HG03139 (cell line): ENCODE measurements around the gene TAS2R1.
A peak's percentile ranks its signal among the peaks of the same experiment; 100 is the strongest.

Experiments used
- ATAC-seq: cut with Tn5 transposase; IDR thresholded peaks from one replicate; pipeline ENCODE4 v1.9.1; 2021; ENCODE audit not compliant: unreplicated experiment

The TAS2R1 gene, protein sequence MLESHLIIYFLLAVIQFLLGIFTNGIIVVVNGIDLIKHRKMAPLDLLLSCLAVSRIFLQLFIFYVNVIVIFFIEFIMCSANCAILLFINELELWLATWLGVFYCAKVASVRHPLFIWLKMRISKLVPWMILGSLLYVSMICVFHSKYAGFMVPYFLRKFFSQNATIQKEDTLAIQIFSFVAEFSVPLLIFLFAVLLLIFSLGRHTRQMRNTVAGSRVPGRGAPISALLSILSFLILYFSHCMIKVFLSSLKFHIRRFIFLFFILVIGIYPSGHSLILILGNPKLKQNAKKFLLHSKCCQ

DNA sequence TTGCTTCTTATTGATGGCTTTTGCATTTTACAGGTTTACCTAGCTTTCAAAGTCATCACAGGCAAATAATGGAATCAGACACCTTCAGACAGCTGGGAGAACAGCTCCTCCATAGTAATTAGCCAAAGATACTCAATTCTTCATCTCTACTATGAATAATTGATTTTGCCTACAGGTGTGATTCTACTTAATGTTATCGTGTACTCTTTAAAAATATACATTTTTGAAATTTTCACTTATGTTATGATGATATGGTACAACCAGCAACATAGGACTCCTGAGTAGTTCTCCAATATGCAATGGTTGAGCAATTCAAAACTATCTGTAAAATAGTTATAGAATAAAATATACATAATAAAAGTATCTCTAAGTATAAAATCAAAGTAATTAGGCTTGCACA, at the start of gene TAS2R1:
Gene TAS2R1, minus strand, starts transcription at position 101 of the 400 bp plus-strand sequence. CDS start 319 bp downstream, outside the sequence.
- ATAC-seq, result no peak

DNA sequence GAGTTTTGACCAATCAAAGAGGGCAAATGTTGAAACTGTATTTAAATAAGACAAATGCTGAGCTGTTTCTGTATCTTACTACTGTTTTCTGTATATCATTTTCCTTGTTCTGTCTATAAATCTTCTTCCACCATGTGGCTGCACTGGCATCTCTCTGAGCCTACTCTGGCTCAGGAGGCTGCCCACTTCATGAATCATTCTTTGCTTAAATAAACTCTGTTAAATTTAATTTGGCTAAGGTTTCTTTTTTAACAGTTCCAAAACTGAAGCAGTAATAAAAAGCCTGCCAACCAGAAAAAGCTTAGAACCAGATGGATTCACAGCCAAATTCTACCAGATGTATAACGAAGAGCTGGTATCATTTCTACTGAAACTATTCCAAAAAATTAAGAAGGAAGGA, 40.2 kb upstream of the TAS2R1 start:
- no peak for ATAC-seq

DNA sequence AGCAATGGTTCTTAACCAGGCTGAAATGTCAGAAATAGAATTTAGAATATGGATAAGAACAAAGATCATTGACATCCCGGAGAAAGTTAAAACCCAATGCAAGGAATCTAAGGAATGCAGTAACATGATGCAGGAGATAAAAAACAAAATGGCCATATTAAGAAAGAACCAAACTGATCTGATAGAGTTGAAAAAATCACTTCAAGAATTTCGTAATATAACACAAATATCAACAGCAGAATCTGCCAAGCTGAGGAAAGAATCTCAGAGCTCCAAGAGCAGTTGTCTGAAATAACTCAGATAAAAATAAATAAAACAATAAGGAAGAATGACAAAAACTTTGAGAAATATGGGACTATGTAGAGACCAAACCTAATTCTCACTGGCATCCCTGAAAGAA, 37.8 kb upstream of the TAS2R1 start:
- ATAC-seq, result no peak

DNA sequence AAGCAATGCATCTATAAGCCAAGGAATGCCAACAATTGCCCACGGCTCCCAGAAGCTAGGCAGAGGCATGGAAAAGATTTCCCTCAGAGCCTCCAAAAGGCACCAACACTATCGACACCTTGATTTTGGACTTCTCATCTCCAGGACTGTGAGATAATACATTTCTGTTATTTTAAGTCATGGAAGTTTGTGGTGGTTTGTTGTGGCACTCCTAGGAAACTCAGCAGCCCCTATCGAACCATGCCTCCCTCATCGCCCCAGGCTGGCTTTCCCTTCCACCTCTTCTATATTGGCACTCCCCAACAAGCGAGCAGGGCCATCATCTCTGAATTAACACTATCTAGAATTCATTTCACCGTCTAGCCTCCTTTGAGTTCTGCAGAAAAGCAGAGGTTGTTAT, 33.7 kb upstream of the TAS2R1 start:
- no peak for ATAC-seq

DNA sequence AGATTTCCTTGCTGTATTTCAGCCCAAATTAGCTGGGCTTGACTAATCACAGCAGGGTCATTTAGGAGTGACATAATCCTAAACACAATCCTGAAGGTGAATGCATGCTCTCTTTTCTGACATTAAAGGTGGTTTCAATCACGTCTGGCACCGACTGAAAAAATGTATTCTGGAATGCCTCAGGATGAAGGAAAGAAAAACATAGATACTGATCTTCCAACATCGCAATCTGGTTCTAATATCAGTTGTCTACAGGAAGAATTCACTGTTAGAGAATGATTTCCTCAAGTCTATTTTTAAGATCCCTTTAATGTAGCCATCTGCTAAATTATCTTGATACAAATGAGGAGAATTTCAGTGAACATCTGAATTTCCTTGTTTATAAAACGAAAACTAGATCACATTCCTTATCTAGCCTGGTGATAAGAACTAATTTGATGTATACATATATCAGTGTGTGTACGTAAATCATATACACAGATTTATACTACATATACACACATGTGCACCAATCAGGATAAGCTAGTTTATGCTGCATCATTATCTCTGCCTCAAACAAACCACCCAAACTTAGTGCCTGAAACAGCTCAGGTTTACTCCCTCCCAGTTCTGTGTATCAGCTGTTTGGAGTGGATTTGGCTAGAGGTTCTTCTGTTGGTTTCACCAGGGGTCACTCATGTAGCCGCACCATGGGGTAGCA, 31.3 kb upstream of the TAS2R1 start:
- ATAC-seq, result no peak

DNA sequence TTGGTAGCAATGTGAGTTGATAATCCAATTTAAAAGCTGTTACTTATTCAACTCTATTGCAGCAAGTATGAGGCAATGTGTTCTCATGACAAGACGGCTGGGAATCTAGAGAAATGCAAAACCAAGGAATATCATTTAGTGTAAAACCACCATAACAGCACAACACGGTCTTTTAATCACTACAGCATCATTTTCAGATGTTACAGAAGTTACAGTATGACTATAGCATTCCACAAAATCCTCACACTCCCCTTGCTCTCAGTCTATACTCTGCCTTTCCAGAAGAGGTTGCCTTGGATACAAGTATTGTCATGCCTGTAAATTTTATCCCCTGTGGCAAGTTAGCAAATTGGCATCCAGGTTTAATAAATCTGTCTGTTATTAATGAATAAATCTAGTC, 28.6 kb upstream of the TAS2R1 start:
- no peak for ATAC-seq

DNA sequence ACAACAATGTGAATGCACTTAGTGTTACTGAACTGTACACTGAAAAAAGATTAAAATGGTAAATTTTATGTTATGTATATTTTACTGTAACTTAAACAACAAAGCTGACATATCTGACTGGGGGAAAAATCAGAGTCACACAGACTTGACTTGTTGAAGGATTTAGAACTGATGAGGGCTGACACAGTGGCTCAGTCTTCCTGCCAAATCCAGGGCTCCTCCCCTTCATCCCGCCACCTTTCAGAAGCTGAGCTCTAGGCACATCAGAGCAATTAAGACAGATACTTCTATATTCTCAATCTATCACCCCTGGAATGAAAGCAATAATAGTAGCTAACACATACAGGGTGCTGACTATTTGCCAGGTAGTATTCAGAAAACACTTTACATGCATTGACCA, 27.7 kb upstream of the TAS2R1 start:
- no peak for ATAC-seq

DNA sequence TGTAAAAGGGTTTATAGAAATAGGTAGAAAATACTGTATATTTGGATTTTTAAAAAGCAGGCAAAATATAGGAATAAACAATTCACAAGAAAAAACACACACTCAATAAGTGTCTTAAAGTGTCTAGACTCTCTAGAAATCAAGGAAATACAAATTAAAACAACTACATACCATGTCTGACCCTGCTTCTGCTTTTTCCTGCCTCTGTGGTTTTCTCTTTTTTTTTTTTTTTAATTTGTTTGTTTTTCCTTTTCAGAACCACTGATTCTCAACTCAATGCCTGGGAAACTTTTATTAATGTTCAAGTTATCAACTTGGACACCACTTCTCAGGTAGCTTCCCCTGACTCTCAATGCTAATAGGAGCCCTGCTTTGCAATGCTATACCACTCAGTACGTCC, 25.5 kb upstream of the TAS2R1 start:
- ATAC-seq, result no peak

DNA sequence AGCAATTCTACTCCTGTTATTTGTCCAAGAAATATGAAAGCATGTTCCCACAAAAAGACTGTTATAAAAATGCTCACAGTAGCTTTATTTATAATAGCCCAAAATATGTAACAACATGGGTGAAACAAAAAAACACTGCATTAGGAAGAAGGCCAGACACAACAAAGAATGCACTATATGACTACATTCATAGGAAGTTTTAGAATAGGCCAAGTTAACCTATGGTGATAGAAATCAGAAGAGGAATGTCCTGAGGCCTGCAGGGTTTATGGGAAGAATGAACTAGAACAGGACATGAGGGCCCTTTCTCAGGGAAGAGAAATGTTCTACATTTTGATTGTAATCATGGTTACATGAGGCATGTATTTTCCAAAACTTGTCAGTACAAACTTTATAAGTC, 24.7 kb upstream of the TAS2R1 start:
- ATAC-seq, result no peak

DNA sequence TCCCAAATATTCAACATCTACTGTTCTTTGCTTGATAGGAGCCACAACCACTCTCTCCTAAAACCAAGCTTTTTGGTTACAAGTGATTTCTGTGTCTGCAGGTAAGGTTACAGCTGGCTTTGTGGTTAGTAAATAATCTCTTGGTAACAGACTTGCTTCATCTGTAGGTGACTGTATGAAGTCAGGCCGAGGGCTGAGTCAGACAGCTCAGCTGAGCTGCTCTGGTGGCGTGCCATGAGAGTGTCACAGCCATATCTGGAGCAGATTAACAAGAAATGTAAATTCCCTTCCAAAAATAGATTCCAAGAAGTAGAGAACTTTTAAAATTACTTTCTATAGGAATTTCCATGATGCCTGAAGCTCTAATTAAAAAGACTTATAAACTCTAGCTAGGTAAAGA, 23.7 kb upstream of the TAS2R1 start:
- peak; percentile 71 for ATAC-seq

DNA sequence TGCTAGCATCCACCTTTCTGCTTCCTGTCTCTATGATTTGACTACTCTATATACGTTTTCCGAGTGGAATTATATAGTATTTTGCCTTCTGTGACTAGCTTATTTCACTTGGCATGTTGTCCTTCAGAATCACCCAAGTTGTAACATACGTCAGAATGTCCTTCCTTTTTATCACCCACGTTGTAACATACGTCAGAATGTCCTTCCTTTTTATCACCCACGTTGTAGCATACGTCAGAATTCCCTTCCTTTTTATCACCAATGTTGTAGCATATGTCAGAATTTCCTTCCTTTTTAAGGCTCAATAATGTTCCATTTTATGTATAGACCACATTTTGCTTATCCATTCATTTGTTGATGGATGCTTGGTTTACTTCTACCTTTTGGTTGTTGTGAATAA, 22.9 kb upstream of the TAS2R1 start:
- no peak for ATAC-seq

DNA sequence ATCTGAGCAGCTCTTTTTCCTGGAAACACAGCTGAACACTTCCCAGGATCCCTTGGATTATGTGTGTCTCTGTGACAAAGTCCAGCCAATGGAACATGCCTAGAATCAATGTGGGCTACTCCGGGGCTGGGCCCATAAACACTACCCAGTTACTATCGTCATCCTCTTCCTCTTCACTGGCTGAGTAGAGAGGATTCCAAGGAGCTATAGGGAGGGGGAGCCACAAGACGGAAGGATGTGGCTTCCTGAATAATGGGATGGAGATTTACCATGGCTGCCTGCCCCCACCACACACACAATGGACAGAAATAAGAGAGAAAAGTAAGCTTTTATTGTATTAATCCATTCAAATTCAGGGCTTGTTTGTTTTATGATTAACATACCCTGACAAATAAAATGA, 22.1 kb upstream of the TAS2R1 start:
- no peak for ATAC-seq

DNA sequence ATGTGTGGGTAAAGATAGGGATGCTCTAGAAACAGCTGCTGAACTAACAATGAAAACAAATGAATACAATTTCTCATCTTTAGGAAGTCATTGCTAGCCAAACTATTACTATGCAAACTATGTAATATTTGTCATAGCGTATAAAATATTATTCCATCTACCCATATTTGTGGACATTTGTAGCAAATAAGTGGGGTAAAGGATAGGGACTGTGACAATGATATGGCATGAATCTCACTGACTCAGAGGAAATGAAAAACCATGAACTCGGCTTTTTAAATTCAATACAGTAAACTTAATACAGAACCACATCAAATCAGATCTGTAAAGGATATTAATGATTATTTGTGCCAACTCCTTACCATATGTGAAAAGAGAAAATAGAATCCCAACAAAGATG, 16.7 kb upstream of the TAS2R1 start:
- no peak for ATAC-seq

DNA sequence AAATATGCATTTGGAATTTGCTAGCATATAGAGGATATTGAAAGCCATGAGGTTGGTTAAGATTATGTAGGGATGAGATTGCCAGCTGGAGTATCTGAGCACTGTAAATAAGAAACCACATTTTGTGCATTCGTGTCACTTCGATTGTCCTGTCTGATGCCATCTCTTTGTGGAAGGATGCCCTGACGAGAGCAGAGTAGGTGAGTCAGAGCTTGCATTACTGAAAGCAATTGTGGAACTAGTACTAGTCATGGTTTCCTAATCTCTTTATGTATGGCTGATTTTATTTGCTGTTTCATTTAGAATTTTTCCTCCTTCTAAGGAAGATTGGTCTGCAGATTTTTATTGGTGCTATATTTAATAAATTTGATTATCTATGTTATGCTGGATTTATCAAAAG, 14.5 kb upstream of the TAS2R1 start:
- no peak for ATAC-seq

DNA sequence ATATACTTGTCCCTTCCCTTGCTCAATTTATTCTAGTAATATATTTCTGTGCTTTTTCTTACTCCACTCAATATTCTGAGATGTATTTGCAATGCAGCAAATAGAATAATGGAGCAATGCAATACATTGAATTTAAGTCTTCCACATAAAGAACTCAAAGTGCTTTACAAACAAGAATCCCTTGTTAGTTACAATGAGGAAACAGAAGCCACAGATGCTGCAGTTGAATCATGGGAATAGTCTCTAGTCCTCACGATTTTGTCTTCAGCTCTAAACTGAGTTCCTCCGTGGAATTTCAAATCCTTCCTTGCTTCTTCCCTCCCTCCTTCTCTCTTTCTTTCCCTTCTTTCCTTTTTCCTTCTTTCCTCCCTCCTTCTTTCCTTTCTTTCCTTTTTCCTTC, 12.5 kb upstream of the TAS2R1 start:
- ATAC-seq, result no peak

DNA sequence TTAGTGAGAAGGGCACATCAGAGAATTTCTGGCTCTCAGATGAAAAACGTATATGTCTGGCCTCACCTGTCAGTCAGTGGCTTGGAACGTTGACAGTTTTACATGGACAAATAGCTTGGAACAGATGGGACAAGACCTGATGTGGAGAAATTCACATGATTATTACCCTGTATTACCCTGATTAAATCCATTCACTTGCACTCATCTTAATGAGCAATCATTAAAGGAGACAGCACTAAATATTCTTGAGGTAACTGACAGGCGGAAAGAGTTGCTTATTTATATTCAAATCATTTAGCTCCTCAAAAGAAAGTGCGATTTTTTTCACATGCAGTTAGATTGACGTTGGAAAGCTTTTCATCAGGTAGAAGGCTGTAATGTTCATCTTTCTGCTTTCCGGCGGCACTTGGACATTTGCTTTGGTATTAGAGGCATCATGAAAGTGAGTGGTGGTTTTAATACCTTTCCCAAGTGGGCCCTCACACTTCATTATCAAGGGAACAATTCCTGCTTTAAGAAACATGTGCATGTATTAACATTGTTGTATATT, 11.7 kb upstream of the TAS2R1 start:
- no peak for ATAC-seq

DNA sequence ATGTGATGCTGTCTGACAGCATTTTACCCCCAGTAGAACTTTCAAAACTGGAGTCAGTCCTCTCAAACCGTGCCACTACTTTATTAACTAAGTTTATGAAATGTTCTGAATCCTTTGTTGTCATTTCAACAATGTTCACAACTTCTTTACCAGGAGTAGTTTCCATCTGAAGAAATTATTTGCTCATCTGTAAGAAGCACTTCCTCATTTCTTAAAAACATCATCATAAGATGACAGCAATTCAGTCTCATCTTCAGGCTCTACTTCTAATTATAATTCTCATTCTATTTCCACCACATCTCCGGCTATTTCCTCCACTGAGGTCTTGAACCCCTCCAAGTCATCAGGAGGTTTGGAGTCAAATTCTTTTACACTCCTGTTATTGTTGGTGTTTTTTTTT, 2.3 kb upstream of the TAS2R1 start:
- no peak for ATAC-seq

DNA sequence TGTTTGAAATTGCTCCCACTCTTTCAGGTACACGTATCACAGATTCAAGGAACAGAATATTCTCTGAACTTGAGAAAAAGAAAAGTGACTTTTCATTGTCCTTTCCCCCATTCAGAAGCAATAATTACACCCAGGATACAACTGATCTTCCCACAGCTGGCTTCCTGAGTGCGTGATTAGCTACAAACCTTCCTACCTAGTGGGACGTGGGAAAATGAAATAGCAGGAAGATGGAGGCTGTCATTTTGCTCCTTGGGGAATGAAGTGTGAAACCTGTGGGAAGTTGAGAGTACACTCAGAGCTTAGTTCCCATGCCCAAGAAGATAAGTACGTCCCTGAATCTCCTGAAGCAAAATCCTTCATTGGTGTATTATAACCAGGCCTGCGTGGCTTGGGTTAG, 2.6 kb downstream of the TAS2R1 start:
- ATAC-seq, result no peak

DNA sequence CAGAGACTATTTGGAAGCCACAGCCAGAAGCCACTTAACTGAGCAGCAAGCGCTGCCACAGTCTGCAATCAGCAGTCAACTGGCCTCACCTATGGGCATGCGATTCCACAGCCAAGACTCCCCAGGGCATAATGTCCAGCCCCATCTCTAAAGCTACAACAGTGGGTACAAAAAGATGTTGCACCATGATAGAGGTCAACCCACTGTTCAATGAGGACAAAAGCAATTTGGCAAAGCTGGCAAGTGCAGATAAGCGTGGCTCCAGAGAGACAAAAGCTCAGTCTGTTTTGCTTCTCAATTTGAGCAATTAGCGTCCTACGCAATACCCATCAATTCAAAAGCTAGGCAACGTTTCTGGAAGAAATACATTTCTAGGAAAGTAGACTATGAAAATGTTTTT, 3.2 kb downstream of the TAS2R1 start:
- no peak for ATAC-seq

DNA sequence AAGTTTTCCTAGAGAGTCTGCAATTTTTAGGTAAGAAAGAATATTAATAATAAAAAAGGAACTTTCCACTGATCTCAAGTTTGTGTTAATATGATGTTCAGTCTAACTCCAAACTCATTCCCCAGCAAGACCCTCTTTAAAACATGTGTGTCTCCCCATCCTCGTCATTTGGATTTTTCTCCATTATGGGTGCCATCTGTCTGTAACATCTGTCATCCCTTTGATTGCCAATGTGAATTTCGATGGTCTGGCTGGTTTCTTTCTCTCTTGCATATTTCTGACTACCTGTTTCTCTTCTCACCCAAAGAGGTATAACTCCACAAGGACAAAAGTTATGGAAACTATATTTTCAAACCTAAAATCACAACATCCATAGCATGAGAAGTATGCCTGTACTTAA, 4.4 kb downstream of the TAS2R1 start:
- no peak for ATAC-seq

DNA sequence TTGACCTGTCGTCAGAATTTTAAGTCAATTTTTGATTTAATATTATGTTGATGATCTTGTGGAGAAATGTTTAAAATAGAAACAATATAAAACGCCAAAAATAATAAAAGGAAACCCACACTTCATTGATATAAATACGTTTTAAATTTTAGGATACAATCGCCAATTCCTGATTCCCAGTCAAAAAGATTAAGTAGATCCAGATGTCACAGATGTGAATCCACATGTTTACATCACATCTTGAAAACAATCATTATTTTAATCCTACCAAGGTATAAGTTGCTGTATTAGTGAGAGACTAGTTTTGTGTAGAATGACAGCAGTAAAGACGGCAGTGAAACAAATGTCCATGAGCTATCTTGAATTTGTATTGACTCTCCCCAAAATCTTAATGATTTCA, 4.9 kb downstream of the TAS2R1 start:
- ATAC-seq, result no peak

DNA sequence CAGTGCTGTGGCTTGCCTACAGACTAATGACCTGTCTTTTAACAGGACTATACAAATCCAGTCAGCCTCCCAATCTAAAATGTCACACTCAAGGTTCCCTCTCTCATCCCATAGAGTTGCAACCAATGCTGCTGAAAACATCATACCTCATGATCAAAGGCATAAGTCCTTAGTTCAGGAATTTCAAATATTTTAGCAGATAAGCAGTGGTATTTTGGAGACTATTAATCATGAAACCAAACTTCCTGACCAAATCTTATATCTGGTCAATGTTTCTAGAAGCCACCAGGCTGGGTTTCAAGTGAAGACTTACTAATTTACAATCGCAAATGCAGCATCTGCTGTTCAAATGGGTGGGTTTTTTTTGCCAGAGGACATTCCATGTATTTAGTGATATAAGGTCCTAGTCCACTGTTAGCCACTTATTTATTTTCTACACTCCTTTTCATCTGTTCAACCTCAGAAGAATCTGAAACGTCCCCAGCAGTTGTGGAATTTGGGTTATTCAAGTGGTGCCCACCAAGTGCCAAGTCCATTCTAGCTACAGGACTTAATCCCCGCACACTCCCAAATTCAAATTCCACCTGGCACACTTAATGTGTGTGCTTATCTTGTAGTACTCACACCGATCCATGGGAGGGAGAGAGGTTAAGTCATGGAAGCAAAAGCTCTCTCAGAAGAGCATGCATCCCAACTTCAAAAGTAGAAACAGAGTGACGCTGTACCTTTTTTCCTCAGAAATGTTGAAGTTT, 5.8 kb downstream of the TAS2R1 start:
- ATAC-seq, result no peak
